Panc1 (cell line): Measurements from ENCODE around the gene FIG4. TPM values are rescaled to one million over a fixed set of nuclear protein-coding genes. Genes with fewer than 3 reads are reported as not detected.

Experiments
- ATAC-seq: fragments of 200-7000 bp; cut with Tn5 transposase; 2 replicates; pipeline ENCODE4 v1.9.1; 2020; ENCODE audit warnings: mild to moderate bottlenecking, moderate library complexity
- BruUV-seq: library from RNA; stranded (reverse); fragments of 400-500 nt; replicated peaks from 2 replicates; lab custom pipeline; 2021; lab: Mats Ljungman, UMichigan
- CTCF ChIA-PET: fragments of 300-600 bp; sonication (Branson Sonifier 250); formaldehyde crosslinking; loops from one replicate; lab custom pipeline; 2022; ENCODE audit warnings: antibody characterized with exemption; lab: Charles Lee
- POLR2A ChIA-PET: fragments of 300-600 bp; sonication (Branson Sonifier 250); formaldehyde crosslinking; loops from one replicate; lab custom pipeline; 2022; ENCODE audit warnings: antibody characterized with exemption; lab: Charles Lee
- DNase-seq: peaks from one replicate; pipeline ENCODE4 v3.0.0-alpha.2; 2010; ENCODE audit warnings: low read depth, low spot score
- H3K27ac ChIP-seq: 2 replicates; pipeline ENCODE4 v1.5.1; 2011; ENCODE audit warnings: mild to moderate bottlenecking, low read length, inconsistent platforms
- H3K27me3 ChIP-seq: fragments of 200-500 bp; sonication (Bioruptor generic); 2 replicates; pipeline ENCODE4 v1.6.0; 2014; ENCODE audit warnings: low read length, inconsistent platforms; ENCODE audit not compliant: control insufficient read depth, insufficient read depth
- H3K36me3 ChIP-seq: fragments of 200-500 bp; sonication (Bioruptor generic); 2 replicates; pipeline ENCODE4 v1.5.1; 2014; ENCODE audit warnings: inconsistent platforms, mild to moderate bottlenecking, low read length, moderate library complexity; ENCODE audit not compliant: control insufficient read depth, insufficient read depth
- H3K4me1 ChIP-seq: 2 replicates; pipeline ENCODE4 v1.5.1; 2011; ENCODE audit warnings: inconsistent platforms, mild to moderate bottlenecking, low read length, moderate library complexity; ENCODE audit not compliant: control insufficient read depth, insufficient read depth
- H3K4me3 ChIP-seq, 2 experiments: 2 replicates each; pipeline ENCODE4 v1.5.1; 2011 to 2012; ENCODE audit warnings: low read depth in 2 of 2, low read length in 2 of 2, mild to moderate bottlenecking in 2 of 2, inconsistent platforms in 1 of 2, moderate library complexity in 1 of 2
- H3K9me3 ChIP-seq: fragments of 200-500 bp; sonication (Bioruptor generic); 2 replicates; pipeline ENCODE4 v1.5.1; 2014; ENCODE audit warnings: low read depth, mild to moderate bottlenecking, inconsistent platforms, low read length, moderate library complexity; ENCODE audit not compliant: control insufficient read depth, insufficient read depth
- CTCF ChIP-seq: fragments of 450-650 bp; IDR thresholded peaks from 2 replicates; pipeline ENCODE4 v1.5.1; 2017; ENCODE audit warnings: mild to moderate bottlenecking
- POLR2AphosphoS5 ChIP-seq: IDR thresholded peaks from 2 replicates; pipeline ENCODE4 v1.6.1; 2012; ENCODE audit warnings: mild to moderate bottlenecking, low read depth, low read length, moderate library complexity
- SIN3A ChIP-seq: IDR thresholded peaks from 2 replicates; pipeline ENCODE4 v1.6.1; 2012; ENCODE audit warnings: low read depth, mild to moderate bottlenecking, low read length, moderate library complexity, borderline replicate concordance; ENCODE audit not compliant: insufficient read depth
- TCF7L2 ChIP-seq: IDR thresholded peaks from 2 replicates; pipeline ENCODE4 v1.6.1; 2011; ENCODE audit warnings: mild to moderate bottlenecking, low read depth, low read length, inconsistent platforms
- in situ Hi-C: cut with HindIII; loops from 2 replicates; pipeline ENCODE4 v1.10.0; 2016; ENCODE audit warnings: low sequenced_read_pairs, low pct_unique_long_range_greater_than_20kb
- intact Hi-C: fragments of 100-400 bp; cut with micrococcal nuclease; formaldehyde crosslinking; loops from one replicate; pipeline ENCODE4 v1.10.0; 2022; ENCODE audit not compliant: unreplicated experiment
- total RNA-seq: library from RNA; stranded (reverse); gene quantifications from one replicate; pipeline ENCODE4 v1.2.1, GENCODE V29; 2021; ENCODE audit not compliant: unreplicated experiment
- TF ChIP-seq, protein P1 (sequence below), 2 experiments: IDR thresholded peaks; 2 replicates each; pipeline ENCODE4 v1.6.1; 2011 to 2012; ENCODE audit warnings: low read depth in 2 of 2, control low read depth in 1 of 2, low read length in 1 of 2, mild to moderate bottlenecking in 1 of 2, moderate library complexity in 1 of 2; ENCODE audit not compliant: insufficient read depth in 1 of 2

The FIG4 gene
- total RNA-seq, 1 experiment from 2014 or later: 19.0 TPM

- intact Hi-C loops: no loop called here
- H3K4me3 ChIP-seq: no peak overlapping the region
- H3K36me3 ChIP-seq: no peaks in the 10 kb centered on the region
- in situ Hi-C loops: no loop called here
- ChIA-PET POLR2A (no interaction called here), CTCF (no interaction called here)
- H3K9me3 ChIP-seq: no peaks in the 10 kb centered on the region
- no peaks in the 10 kb centered on the region for H3K4me1 ChIP-seq
- DNase-seq: no peak
- H3K27me3 ChIP-seq: no peaks in the 10 kb centered on the region
- TF ChIP-seq, protein P1, sequence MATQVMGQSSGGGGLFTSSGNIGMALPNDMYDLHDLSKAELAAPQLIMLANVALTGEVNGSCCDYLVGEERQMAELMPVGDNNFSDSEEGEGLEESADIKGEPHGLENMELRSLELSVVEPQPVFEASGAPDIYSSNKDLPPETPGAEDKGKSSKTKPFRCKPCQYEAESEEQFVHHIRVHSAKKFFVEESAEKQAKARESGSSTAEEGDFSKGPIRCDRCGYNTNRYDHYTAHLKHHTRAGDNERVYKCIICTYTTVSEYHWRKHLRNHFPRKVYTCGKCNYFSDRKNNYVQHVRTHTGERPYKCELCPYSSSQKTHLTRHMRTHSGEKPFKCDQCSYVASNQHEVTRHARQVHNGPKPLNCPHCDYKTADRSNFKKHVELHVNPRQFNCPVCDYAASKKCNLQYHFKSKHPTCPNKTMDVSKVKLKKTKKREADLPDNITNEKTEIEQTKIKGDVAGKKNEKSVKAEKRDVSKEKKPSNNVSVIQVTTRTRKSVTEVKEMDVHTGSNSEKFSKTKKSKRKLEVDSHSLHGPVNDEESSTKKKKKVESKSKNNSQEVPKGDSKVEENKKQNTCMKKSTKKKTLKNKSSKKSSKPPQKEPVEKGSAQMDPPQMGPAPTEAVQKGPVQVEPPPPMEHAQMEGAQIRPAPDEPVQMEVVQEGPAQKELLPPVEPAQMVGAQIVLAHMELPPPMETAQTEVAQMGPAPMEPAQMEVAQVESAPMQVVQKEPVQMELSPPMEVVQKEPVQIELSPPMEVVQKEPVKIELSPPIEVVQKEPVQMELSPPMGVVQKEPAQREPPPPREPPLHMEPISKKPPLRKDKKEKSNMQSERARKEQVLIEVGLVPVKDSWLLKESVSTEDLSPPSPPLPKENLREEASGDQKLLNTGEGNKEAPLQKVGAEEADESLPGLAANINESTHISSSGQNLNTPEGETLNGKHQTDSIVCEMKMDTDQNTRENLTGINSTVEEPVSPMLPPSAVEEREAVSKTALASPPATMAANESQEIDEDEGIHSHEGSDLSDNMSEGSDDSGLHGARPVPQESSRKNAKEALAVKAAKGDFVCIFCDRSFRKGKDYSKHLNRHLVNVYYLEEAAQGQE (IDR thresholded peaks at IDR 0.05; ENCODE audit: insufficient read depth in 1 of 2, low read depth in 2 of 2, low read length in 1 of 2): no peak
- TF ChIP-seq POLR2AphosphoS5: no peak
- TF ChIP-seq CTCF: no peak
- no peak for TF ChIP-seq SIN3A
- TF ChIP-seq TCF7L2: no peak
- H3K27ac ChIP-seq: no peak overlapping the region
- ATAC-seq: no peak
- BruUV-seq: no TSS peak
Measured at GRCh38 chr6:109841869-109842268, 150.8 kb downstream of the FIG4 start.

DNA sequence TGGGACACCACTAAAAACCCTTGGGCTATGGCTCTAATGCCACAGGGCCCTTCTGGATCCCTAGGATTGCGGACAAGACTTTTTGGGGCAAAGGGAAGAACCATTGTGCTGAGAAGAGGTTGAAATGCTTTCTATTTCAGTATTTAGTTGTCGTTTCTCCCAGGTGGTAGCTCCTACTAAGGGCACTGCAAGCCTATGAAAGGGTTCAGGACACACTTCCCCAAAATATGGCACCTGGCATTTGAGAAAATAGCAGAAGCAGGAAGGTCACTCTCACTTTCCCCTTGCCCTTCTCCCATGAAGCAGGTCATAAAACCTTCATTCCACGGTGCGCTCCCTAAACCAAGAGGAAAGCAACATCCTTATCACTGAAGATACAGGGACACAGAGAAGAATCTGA is 161.6 kb downstream of the FIG4 start:
- H3K4me1 ChIP-seq: no peaks in the 10 kb centered on the region
- no peak overlapping the region for H3K27ac ChIP-seq
- ChIA-PET CTCF (no interaction called here), POLR2A (no interaction called here)
- TF ChIP-seq, protein P1 (IDR thresholded peaks at IDR 0.05; ENCODE audit: insufficient read depth in 1 of 2, low read depth in 2 of 2, low read length in 1 of 2): no peak
- TF ChIP-seq CTCF: no peak
- TF ChIP-seq TCF7L2: no peak
- TF ChIP-seq SIN3A: no peak
- TF ChIP-seq POLR2AphosphoS5: no peak
- H3K4me3 ChIP-seq: no peak overlapping the region
- intact Hi-C loops (no loop called here), in situ Hi-C loops (no loop called here)
- no peak for DNase-seq
- no peaks in the 10 kb centered on the region for H3K27me3 ChIP-seq
- H3K9me3 ChIP-seq: no peaks in the 10 kb centered on the region
- BruUV-seq: no TSS peak
- no peak for ATAC-seq
- H3K36me3 ChIP-seq: no peaks in the 10 kb centered on the region
